ENCODE data around the gene MST1.

DNA sequence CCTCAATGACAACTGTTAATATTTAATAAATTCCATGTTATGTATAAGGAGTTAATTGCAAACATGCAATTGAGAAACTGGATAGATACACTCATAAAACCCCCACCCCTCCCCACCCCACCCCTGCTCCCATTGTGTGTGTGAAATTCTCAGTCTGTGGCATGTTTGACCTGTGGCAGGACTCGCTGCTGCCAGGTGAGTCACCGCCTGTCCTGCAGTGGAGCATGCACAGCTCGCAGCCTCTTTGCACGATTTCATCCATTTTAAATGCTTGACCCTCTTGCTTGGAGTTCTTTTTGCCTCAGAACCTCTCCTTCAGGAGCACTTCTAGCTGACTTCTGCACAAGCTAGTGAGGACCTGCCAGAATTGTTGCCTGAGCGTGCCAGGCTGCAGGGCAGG is 20.4 kb downstream of the MST1 start:
- TF ChIP-seq CTCF (IDR thresholded peaks at IDR 0.05), result no peak
- no peak for TF ChIP-seq EP300 (IDR thresholded peaks at IDR 0.05; ENCODE audit: low read depth)
- TF ChIP-seq POLR2A (IDR thresholded peaks at IDR 0.05), result no peak

Data from transverse colon (tissue), 3 donors.